Neural progenitor cell (in vitro differentiated cells): Measurements from ENCODE around the gene FAM124A.

Experiments used
- EZH2 ChIP-seq: fragments of 200-600 bp; sonication (generic); IDR thresholded peaks from 2 replicates; pipeline ENCODE4 v1.6.1; 2017; ENCODE audit warnings: antibody characterized with exemption, mild to moderate bottlenecking, moderate library complexity
- EZH2phosphoT487 ChIP-seq: fragments of 200-600 bp; sonication (generic); IDR thresholded peaks from 2 replicates; pipeline ENCODE4 v1.6.1; 2017; ENCODE audit warnings: antibody characterized with exemption
- TF ChIP-seq, protein P1 (sequence below): fragments of 200-600 bp; sonication (generic); IDR thresholded peaks from 2 replicates; pipeline ENCODE4 v1.5.1; 2017; ENCODE audit warnings: antibody characterized with exemption, mild to moderate bottlenecking

DNA sequence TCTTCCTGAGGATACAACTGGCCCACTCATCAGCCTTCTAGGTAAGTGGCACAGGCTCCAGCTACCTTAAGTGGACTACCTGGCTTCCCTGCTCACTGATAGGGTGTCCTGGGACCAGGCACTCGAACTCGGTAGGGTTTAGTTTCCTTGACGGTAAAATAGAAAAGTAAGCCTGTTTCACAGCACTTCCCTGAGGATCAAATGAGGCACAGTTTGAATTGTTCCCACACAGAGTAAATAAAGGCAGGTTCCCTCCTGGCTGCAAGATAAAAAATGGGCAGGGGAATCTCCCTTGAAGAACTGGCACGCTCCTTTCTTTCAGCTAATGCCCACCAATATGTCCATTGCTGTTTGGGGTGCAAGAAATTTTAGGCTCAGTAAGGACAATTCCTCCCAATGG lies 1.1 kb upstream of the FAM124A start:
- TF ChIP-seq, protein P1, sequence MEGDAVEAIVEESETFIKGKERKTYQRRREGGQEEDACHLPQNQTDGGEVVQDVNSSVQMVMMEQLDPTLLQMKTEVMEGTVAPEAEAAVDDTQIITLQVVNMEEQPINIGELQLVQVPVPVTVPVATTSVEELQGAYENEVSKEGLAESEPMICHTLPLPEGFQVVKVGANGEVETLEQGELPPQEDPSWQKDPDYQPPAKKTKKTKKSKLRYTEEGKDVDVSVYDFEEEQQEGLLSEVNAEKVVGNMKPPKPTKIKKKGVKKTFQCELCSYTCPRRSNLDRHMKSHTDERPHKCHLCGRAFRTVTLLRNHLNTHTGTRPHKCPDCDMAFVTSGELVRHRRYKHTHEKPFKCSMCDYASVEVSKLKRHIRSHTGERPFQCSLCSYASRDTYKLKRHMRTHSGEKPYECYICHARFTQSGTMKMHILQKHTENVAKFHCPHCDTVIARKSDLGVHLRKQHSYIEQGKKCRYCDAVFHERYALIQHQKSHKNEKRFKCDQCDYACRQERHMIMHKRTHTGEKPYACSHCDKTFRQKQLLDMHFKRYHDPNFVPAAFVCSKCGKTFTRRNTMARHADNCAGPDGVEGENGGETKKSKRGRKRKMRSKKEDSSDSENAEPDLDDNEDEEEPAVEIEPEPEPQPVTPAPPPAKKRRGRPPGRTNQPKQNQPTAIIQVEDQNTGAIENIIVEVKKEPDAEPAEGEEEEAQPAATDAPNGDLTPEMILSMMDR = no peak
- TF ChIP-seq EZH2phosphoT487 = no peak
- TF ChIP-seq EZH2 = no peak
